NCI-H187 treated with DMSO at 0.1 percent for 48 hours (cell line): ENCODE measurements around the gene MED29.
"Not testable (repeated sequence)": the region's sequence is repeated elsewhere in the genome, so short reads cannot be mapped to it uniquely, and the experiment has no call there.

ENCODE experiments used
- DNase-seq: peaks from one replicate; lab custom pipeline; 2025; lab: John Stamatoyannopoulos, UW

The MED29 gene

DNA sequence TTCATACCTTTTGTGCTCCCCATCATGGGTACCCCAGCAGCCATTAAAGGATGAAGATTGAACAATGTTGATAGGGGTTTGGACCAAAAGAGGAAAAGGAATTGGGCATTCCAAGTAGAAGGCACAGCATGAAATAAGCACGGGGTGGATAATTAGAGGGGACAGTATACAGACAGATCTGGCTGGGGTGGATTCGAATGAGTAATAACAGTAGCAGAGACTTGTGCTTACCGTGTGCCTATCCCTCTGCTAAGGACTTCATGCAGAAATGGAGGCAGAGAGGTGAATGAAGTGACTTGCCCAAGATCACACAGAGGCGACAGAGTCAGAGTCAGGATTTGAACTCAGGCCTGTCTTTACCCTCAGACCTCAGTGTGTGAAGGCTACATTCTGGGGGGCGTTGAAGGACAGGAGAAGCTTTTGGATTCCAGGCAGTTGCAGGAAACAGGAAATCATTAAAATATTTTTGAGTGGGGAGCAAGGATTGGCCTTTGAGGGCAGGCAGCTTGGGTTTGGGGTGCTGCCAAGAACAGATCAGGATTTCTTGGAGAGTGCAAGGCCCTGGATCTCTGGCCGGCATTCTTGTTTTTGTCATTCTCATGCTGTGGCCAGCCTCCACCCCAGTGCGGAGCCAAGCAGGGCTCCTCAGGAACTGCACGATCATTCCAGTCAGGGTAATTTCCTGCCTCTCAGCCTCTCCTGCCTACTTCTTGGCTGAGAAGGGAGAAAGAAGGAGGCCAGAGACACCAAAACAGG, 19.0 kb upstream of the MED29 start:
- no peak for DNase-seq

DNA sequence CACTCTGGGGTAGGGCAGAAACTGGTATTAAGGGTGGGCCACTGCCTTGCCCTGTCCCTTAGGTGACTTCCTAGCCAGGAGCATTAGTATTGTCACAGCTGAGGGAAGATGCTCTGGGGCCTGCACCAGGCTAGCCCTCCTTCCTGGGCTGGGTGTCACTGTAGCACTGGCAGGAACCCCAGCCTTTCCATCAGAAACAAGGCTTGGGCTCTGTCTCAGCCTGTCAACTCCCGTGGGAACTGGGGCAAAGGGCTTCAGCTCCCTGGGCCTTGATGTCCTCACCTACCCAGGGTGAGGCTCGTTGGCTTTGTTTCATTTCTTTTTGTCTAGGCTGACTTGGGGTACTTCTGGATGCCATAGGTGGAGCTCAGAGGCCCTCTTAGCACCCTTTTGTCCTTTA, 18.2 kb upstream of the MED29 start:
- no peak for DNase-seq

- no peak for DNase-seq
Observed at GRCh38 chr19:39375929-39376328, 15.2 kb upstream of the MED29 start.

DNA sequence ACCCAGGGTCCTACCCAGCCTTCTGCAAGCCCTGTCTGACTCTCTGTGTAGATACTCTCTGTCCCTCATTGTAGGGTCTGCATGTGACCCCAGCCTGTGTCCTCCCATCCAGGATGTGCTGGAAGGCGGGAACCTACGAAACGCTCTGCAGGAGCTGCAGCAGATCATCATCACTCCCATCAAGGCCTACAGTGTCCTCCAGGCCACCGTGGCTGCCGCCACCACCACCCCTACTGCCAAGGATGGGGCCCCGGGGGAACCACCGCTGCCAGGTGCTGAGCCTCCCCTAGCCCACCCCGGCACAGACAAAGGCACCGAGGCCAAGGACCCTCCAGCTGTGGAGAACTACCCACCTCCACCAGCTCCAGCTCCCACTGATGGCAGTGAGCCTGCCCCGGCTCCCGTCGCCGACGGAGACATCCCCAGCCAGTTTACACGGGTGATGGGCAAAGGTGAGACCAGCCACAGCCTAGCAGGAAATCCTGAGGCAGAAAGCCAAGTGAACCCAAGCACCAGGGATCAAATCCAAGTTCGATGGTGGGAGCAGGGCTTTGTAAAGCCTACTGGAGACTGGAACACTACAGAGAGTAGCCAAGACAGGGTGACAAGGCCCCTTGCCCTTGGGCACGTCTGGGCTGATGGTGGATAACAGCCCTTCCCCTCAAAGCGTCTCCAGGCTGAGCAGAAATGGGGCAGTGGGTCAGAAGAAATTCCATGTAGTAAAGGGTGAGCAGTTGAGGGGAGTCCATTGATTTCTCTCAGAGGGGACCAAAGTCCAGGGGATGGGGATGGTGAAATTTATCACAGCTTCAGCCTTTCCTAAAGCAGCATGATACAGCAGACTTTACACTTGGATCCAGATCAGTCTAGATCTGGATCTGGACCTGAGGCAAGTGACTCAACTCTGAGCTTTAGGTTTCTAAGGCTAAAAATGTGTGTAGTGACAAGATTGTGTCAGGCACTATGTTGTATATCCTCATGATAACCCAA, 13.5 kb upstream of the MED29 start:
- DNase-seq, result no peak

DNA sequence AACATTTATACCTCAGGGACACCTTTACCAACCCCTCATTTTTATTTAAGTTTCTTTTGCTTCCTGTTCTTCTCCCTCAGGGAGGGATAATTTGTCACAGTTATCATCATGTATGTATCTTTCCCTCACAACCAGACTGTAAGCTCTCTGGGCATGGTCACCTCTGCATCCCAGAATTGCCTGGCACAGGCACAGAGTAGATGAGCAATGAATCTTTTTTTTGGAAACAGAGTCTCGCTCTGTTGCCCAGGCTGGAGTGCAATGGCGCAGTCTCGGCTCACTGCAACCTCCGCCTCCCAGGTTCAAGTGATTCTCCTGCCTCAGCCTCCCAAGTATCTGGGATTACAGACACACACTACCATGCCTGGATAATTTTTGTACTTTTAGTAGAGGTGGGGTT, 11.8 kb upstream of the MED29 start:
- not testable (repeated sequence) for DNase-seq

GRCh38 chr19:39379865-39380396, 11.2 kb upstream of the MED29 start:
- DNase-seq, result no peak

DNA sequence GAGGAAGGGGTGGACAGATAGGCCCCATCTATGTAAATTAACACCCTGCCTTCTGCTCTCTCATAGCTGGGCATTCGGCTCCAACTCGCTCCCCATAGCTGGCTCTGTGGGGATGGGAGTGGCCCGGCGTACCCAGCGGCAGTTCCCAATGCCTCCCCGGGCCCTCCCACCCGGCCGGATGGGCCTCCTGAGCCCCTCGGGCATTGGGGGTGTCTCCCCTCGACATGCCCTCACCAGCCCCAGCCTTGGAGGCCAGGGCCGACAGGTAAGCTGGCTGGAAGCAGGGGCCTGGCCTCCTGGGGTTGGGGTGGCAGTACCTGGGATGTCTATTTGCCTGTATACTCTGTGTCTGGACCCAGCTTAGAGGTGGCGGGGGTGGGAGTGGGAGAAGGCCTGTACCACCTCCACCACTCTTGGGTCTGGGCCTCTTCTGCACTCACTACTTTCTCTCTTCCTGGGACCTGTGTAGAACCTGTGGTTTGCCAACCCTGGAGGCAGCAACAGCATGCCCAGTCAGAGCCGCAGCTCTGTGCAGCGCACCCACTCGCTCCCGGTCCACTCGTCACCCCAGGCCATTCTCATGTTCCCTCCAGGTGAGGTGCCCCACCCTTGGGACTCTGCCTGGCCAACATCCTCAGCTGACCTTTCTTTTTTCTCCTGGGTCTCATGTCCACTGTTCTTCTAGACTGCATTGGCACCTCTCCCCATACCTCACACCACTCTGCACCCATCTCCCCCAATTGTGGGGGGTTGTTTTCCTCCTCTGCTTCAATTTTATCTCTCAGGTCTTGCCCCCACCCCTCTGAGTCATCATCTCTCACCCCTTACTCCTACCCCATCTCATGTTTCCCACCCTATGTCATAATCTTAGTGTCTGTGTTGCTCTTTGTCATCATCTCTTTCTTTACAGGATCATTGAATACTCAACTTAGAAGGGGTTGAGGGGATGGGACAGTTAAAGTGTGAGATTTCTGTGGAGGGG, 10.4 kb upstream of the MED29 start:
- no peak for DNase-seq

DNA sequence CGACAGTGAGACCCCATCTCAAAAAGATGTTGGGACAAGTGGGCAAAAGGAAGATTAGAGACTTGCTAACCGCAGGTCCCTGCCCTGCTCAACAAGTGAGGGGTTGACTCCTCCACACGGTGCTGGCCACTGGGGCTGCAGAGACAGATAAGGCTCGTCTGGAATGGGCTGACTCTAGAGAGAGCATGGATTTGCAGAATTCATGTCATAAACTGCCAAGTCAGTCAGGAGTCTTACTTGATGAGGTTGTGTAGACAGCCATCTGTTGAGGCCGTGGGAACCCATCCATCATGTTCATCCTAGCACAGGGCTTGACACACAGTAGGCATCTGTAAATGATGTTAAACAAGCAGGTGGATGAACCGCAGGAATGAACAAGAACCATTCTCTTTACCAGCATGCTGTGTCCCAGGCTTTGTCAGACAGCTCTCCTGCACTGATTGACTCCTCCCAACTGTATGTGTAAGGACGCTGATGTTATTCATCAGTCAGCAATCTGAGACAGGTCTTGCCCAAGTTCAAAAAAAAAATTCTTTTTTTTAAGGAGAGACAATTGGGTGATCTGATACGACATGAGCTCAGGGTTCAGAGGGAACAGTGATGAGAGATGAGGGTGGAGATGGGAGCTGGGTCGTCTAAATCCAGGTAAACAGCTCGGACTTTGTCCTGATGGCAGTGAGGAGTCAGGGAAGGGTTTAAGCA, 9.1 kb upstream of the MED29 start:
- no peak for DNase-seq

DNA sequence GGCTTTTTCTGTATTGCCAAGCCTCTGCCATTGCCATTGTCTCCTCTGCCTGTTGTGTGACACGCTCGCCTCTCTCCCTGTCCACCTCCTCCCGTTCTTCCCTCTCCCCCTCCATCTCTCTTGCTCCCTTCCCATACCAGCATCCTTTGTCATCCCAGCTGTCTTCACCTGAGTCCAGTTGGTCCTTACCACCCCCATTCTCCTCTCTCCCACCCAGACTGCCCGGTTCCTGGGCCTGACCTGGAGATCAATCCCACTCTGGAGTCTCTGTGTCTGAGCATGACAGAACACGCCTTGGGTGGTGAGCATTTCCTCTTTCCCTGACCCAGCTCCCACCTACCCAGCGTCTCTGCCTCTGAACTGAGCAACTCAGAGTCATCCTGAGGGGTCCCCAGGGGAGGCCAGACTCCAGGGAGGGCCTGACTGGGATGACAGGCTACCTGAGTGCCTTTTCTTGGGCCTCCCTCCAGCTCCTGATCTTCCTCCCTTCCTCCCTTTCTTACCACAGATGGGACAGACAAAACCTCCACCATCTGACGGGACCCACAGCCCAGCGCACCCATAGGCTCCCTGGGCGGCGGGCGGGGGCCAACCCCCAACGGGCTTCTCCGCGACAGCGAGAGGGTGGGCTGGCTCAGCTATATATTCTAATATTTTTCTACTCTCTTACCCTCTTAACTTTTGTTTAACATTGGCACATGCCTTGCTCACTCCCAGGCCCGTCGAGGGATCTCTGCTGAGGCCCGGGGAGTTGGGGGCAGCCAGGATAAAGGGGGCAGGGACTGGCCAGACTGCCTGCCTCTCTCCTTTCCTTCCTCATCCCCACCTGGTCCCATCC, 8.0 kb upstream of the MED29 start:
- no peak for DNase-seq

- DNase-seq, result no peak
Observed at GRCh38 chr19:39384839-39385568, 6.2 kb upstream of the MED29 start.

DNA sequence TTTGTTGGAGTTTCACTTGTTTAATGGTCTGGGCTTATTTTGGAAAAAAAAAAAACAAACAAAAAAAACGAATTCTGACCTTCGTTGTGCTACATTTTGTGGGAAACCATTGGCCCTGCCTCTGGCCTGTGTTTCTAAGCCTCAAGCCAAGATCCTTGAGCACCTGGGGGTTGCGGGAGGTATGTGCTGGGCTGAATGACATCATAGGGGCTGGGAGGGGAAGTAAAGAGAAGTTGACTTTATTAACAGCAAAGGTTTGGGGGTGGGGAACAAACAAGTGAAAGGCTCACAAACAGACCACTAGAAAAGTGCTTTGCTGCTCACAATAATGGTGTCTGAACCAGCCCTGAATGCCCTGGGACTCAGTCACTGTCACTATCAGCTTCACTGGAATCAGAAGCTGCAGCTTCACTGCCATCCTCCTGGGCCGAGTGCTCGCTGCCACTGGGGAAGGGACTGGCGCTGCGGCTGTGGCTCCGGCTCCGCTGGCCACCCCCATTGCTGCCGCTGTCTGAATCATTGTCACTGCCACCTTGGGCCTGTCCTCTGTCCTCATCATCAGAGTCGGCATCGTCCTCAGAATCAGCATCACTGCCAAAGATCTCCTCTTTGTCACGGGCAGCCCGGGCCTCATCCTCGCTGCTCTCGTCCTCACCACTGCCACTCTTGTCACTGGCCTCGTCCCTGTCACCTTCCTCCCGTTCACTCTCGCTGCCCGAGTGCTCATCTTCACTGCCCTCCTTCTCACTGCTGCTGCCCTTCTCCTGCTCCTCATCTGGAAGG, 5.4 kb upstream of the MED29 start:
- no peak for DNase-seq

- DNase-seq, result no peak
Observed at GRCh38 chr19:39386557-39386956, 4.6 kb upstream of the MED29 start.

- no peak for DNase-seq
Observed at GRCh38 chr19:39388657-39389056, 2.5 kb upstream of the MED29 start.

DNA sequence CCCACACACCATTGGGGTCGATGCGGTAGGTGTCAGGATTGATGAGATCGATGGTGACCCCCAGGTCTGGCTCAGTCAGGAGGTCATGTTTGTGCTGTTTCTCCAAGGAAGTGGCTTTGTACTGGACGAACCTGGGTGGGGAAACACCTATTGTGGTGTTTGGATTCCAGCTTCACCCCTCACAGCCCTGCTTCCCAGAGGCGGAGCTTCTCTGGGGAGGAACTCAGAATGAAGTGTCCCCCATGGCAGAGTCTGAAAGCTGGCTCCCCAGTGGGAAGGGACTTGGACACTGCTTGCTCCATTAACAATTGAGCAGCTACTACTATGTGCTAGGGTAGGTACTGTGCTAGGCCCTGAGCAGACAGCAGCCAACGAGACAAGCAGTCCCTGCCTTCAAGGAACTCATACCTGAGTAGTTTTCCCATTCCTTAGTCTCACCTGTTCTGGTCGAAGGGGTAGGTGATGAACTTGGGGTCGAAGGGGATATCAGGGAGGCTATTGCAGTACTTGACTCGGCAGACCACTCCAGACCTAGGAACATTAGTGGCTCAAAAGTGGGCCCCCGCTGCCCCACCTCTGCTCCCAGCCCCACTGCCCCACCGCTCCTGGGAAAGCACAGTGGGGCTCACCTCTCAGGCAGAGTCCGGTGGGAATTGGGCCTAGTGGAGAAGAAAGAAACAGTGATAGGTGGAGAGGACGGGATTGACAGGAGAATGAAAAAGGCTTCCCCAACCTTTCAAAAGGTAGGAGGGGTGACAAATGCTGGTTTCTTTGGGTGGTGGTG, 1.4 kb upstream of the MED29 start:
- DNase-seq, result no peak

GRCh38 chr19:39390451-39390750, 777 bp upstream of the MED29 start:
- DNase-seq, result no peak

DNA sequence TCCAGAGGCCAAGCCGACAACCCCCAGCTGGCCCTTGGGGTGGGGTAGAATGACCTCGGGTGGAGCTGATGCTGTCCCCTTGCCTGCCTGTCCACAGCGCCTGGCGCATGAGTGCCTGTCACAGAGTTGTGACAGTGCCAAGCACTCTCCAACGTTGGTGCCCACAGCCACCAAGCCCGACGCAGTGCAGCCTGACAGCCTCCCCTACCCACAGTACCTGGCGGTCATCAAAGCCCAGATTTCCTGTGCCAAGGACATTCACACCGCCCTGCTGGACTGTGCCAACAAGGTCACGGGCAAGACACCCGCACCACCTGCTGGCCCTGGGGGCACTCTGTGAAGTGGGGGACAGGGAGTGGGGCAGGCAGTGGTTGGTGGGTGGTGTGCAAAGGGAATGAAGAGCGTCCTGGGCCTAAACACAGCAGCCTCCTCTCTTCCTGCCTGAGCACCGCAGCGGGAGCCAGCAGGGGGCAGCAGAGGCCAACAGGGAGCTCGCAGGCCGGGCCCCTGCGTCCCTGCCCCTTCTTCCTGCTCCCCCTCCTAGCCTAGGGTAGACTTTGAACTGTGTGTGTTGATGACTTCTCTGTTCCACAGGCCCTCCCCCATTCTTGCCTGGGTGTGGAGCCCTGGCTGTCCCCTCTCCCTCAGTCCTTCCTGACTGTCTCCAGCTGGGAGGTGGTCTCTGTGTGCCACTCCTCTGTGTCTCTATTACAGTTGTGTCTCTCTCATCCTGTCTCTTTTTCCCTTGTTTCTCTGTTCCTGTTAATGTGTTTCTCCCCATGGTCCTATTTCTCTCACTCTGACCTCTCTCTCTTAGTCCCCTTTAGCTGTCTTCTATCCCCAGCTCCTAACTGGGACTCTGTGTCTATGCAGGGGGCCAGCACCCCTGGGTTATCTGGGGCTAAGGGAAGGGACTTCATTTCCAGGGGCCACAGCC, 6.5 kb downstream of the MED29 start:
- no peak for DNase-seq
